ENCODE measurements around the gene CAND2.

- no peak for TF ChIP-seq CTCF (IDR thresholded peaks at IDR 0.05; ENCODE audit: poor library complexity, severe bottlenecking)
- TF ChIP-seq TAF1 (IDR thresholded peaks at IDR 0.05; ENCODE audit: low read depth) = no peak
- TF ChIP-seq POLR2AphosphoS5 (IDR thresholded peaks at IDR 0.05) = no peak
- TF ChIP-seq EZH2 (IDR thresholded peaks at IDR 0.05; ENCODE audit: borderline replicate concordance, insufficient read depth, low read length, poor library complexity, severe bottlenecking) = no peak
- no peak for TF ChIP-seq SMC3 (conservative IDR thresholded peaks at IDR 0.05; ENCODE audit: poor library complexity)
- TF ChIP-seq RAD21 (conservative IDR thresholded peaks at IDR 0.05) = no peak
- TF ChIP-seq, protein P1, sequence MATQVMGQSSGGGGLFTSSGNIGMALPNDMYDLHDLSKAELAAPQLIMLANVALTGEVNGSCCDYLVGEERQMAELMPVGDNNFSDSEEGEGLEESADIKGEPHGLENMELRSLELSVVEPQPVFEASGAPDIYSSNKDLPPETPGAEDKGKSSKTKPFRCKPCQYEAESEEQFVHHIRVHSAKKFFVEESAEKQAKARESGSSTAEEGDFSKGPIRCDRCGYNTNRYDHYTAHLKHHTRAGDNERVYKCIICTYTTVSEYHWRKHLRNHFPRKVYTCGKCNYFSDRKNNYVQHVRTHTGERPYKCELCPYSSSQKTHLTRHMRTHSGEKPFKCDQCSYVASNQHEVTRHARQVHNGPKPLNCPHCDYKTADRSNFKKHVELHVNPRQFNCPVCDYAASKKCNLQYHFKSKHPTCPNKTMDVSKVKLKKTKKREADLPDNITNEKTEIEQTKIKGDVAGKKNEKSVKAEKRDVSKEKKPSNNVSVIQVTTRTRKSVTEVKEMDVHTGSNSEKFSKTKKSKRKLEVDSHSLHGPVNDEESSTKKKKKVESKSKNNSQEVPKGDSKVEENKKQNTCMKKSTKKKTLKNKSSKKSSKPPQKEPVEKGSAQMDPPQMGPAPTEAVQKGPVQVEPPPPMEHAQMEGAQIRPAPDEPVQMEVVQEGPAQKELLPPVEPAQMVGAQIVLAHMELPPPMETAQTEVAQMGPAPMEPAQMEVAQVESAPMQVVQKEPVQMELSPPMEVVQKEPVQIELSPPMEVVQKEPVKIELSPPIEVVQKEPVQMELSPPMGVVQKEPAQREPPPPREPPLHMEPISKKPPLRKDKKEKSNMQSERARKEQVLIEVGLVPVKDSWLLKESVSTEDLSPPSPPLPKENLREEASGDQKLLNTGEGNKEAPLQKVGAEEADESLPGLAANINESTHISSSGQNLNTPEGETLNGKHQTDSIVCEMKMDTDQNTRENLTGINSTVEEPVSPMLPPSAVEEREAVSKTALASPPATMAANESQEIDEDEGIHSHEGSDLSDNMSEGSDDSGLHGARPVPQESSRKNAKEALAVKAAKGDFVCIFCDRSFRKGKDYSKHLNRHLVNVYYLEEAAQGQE (IDR thresholded peaks at IDR 0.05; ENCODE audit: borderline replicate concordance) = no peak
Observed at GRCh38 chr3:12768579-12769527, 27.6 kb upstream of the CAND2 start.

All from neural cell (in vitro differentiated cells).